H1 (cell line): ENCODE data around the gene IKZF1. TPM values are rescaled to one million over a fixed set of nuclear protein-coding genes. Genes with fewer than 3 reads are reported as not detected.

Source experiments
- CTCF ChIA-PET: fragments of 300-600 bp; sonication (Branson Sonifier 250); formaldehyde crosslinking; loops from one replicate; lab custom pipeline; 2021; ENCODE audit not compliant: partially characterized antibody; lab: Charles Lee
- POLR2A ChIA-PET: fragments of 300-600 bp; sonication (Branson Sonifier 250); formaldehyde crosslinking; loops from one replicate; lab custom pipeline; 2021; ENCODE audit warnings: inconsistent platforms; ENCODE audit not compliant: partially characterized antibody; lab: Charles Lee
- DNase-seq, 2 experiments: peaks; one replicate each; pipeline versions ENCODE4 v3.0.0 to v3.0.0-alpha.2; 2010 to 2022; ENCODE audit warnings: low spot score in 2 of 2, low read depth in 1 of 2, mixed read lengths in 1 of 2
- FAIRE-seq: peaks from 2 replicates; lab custom pipeline; 2011; peaks lifted over from hg19 to GRCh38; lab: Jason Lieb, UNC
- H2AFZ ChIP-seq: 2 replicates; pipeline ENCODE4 v1.8.1; 2012; ENCODE audit warnings: low read length, inconsistent platforms
- H2AK5ac ChIP-seq: 2 replicates; pipeline ENCODE4 v1.6.1; 2013; ENCODE audit warnings: low read depth, low read length
- H2BK120ac ChIP-seq: replicated peaks from 2 replicates; pipeline ENCODE3; 2013; ENCODE audit warnings: low read depth, low read length, inconsistent platforms
- H2BK12ac ChIP-seq: 2 replicates; pipeline ENCODE4 v1.6.1; 2013; ENCODE audit warnings: low read depth, low read length
- H2BK15ac ChIP-seq: 2 replicates; pipeline ENCODE4 v1.6.1; 2013; ENCODE audit warnings: low read length
- H2BK20ac ChIP-seq: 2 replicates; pipeline ENCODE4 v1.6.1; 2013; ENCODE audit warnings: low read length
- H2BK5ac ChIP-seq: 2 replicates; pipeline ENCODE4 v1.6.1; 2013; ENCODE audit warnings: low read depth, low read length
- H3K14ac ChIP-seq: 2 replicates; pipeline ENCODE4 v1.6.1; 2013; ENCODE audit warnings: inconsistent platforms; ENCODE audit not compliant: insufficient read length
- H3K18ac ChIP-seq: 2 replicates; pipeline ENCODE4 v1.6.1; 2013; ENCODE audit warnings: low read length; ENCODE audit errors: extremely low read depth
- H3K23ac ChIP-seq: 2 replicates; pipeline ENCODE4 v1.6.1; 2013; ENCODE audit warnings: inconsistent platforms; ENCODE audit not compliant: insufficient read length
- H3K23me2 ChIP-seq: 2 replicates; pipeline ENCODE4 v1.6.1; 2013; ENCODE audit warnings: low read depth, low read length
- H3K27ac ChIP-seq: 2 replicates; pipeline ENCODE4 v1.6.1; 2011; ENCODE audit warnings: low read depth, low read length, inconsistent platforms
- H3K27me3 ChIP-seq, 4 experiments: replicated peaks in 1 of 4; 1 replicate in 1 of 4; 2 replicates in 3 of 4; pipeline versions ENCODE4 v1.6.1 to v1.8.1; 2011 to 2013; ENCODE audit warnings: low read length in 3 of 4, mild to moderate bottlenecking in 3 of 4, inconsistent platforms in 2 of 4, mixed read lengths in 2 of 4, moderate library complexity in 1 of 4; ENCODE audit not compliant: control insufficient read depth in 3 of 4, insufficient read depth in 3 of 4; ENCODE audit errors: extremely low read depth in 1 of 4
- H3K36me3 ChIP-seq, 4 experiments: 2 replicates each; pipeline versions ENCODE4 v1.6.1 to v1.8.1; 2011 to 2013; ENCODE audit warnings: mild to moderate bottlenecking in 4 of 4, low read length in 3 of 4, moderate library complexity in 2 of 4, control low read depth in 1 of 4, inconsistent platforms in 1 of 4; ENCODE audit not compliant: insufficient read depth in 4 of 4, control insufficient read depth in 2 of 4
- H3K4ac ChIP-seq: replicated peaks from 2 replicates; pipeline ENCODE3; 2013; ENCODE audit warnings: low read length, low read depth, mixed read lengths, inconsistent platforms; ENCODE audit not compliant: insufficient read length
- H3K4me1 ChIP-seq, 4 experiments: replicated peaks in 1 of 4; 1 replicate in 1 of 4; 2 replicates in 3 of 4; pipeline versions ENCODE4 v1.6.1 to v1.8.1; 2011 to 2013; ENCODE audit warnings: low read length in 3 of 4, inconsistent platforms in 2 of 4, mixed read lengths in 1 of 4; ENCODE audit not compliant: insufficient read depth in 4 of 4, control insufficient read depth in 3 of 4
- H3K4me2 ChIP-seq, 2 experiments: 2 replicates each; pipeline versions ENCODE4 v1.6.1 to v1.8.1; 2011 to 2013; ENCODE audit warnings: low read depth in 2 of 2, low read length in 2 of 2, control low read depth in 1 of 2, inconsistent platforms in 1 of 2, mild to moderate bottlenecking in 1 of 2; ENCODE audit not compliant: insufficient read depth in 1 of 2
- H3K4me3 ChIP-seq, 4 experiments: fragments of 200-600, 300-600 bp in 1 of 4; sonication (generic), shearing (Covaris generic), sonication (Bioruptor Twin) in 1 of 4; 2 replicates each; pipeline versions ENCODE4 v1.5.1 to v1.8.1; 2011 to 2016; ENCODE audit warnings: low read length in 4 of 4, low read depth in 3 of 4, control low read depth in 2 of 4, inconsistent platforms in 2 of 4, mild to moderate bottlenecking in 2 of 4, mixed read lengths in 1 of 4, moderate library complexity in 1 of 4; ENCODE audit not compliant: insufficient read depth in 2 of 4; ENCODE audit errors: extremely low read depth in 1 of 4
- H3K56ac ChIP-seq: replicated peaks from 2 replicates; pipeline ENCODE3; 2013; ENCODE audit warnings: low read depth, mild to moderate bottlenecking, mixed read lengths, low read length, inconsistent platforms; ENCODE audit not compliant: insufficient read length
- H3K79me1 ChIP-seq: 2 replicates; pipeline ENCODE4 v1.6.1; 2013; ENCODE audit warnings: low read depth, low read length, control low read depth
- H3K79me2 ChIP-seq, 2 experiments: 2 replicates each; pipeline versions ENCODE4 v1.6.1 to v1.8.1; 2012 to 2013; ENCODE audit warnings: low read length in 2 of 2, mild to moderate bottlenecking in 2 of 2, inconsistent platforms in 1 of 2; ENCODE audit not compliant: insufficient read depth in 2 of 2, control insufficient read depth in 1 of 2
- H3K9ac ChIP-seq, 4 experiments: replicated peaks in 1 of 4; 1 replicate in 1 of 4; 2 replicates in 3 of 4; pipeline versions ENCODE4 v1.6.1 to v1.8.1; 2011 to 2013; ENCODE audit warnings: low read depth in 3 of 4, low read length in 3 of 4, control low read depth in 2 of 4, mild to moderate bottlenecking in 2 of 4, moderate library complexity in 2 of 4, inconsistent platforms in 1 of 4; ENCODE audit errors: extremely low read depth in 1 of 4
- H3K9me3 ChIP-seq, 2 experiments: 2 replicates each; pipeline versions ENCODE4 v1.6.1 to v1.8.1; 2012 to 2013; ENCODE audit warnings: mild to moderate bottlenecking in 2 of 2, moderate library complexity in 2 of 2, control low read depth in 1 of 2, inconsistent platforms in 1 of 2, low read depth in 1 of 2, low read length in 1 of 2, mixed read lengths in 1 of 2; ENCODE audit not compliant: insufficient read depth in 2 of 2
- H4K20me1 ChIP-seq, 2 experiments: replicated peaks in 1 of 2; 2 replicates each; pipeline versions ENCODE3 to v1.8.1; 2011 to 2013; ENCODE audit warnings: inconsistent platforms in 2 of 2, low read length in 2 of 2, mild to moderate bottlenecking in 1 of 2; ENCODE audit not compliant: insufficient read depth in 2 of 2, control insufficient read depth in 1 of 2
- H4K5ac ChIP-seq: 2 replicates; pipeline ENCODE4 v1.6.1; 2013; ENCODE audit warnings: low read length, low read depth, mixed read lengths, inconsistent platforms; ENCODE audit not compliant: insufficient read length
- H4K8ac ChIP-seq: 2 replicates; pipeline ENCODE4 v1.8.0; 2013; ENCODE audit warnings: mild to moderate bottlenecking, moderate library complexity, low read length, inconsistent platforms; ENCODE audit not compliant: insufficient read depth; ENCODE audit errors: extremely low read depth
- H4K91ac ChIP-seq: replicated peaks from 2 replicates; pipeline ENCODE3; 2013; ENCODE audit warnings: low read length, mixed read lengths, inconsistent platforms; ENCODE audit not compliant: insufficient read length
- CHD2 ChIP-seq: IDR thresholded peaks from 2 replicates; pipeline ENCODE4 v1.6.1; 2012; ENCODE audit warnings: low read length, improper control_type of control experiment
- CTBP2 ChIP-seq: IDR thresholded peaks from 2 replicates; pipeline ENCODE4 v1.7.0; 2011; ENCODE audit warnings: borderline replicate concordance, mild to moderate bottlenecking, moderate library complexity, mixed read lengths, low read length; ENCODE audit not compliant: insufficient read depth, insufficient read length
- FOSL1 ChIP-seq: IDR thresholded peaks from 2 replicates; pipeline ENCODE4 v1.6.1; 2011; ENCODE audit warnings: mild to moderate bottlenecking, low read depth, low read length, moderate library complexity; ENCODE audit not compliant: insufficient read depth
- GTF2F1 ChIP-seq: IDR thresholded peaks from 2 replicates; pipeline ENCODE4 v1.6.1; 2012; ENCODE audit warnings: low read depth, low read length, improper control_type of control experiment, borderline replicate concordance
- JUND ChIP-seq: IDR thresholded peaks from 2 replicates; pipeline ENCODE4 v1.6.1; 2011; ENCODE audit warnings: mild to moderate bottlenecking, improper control_type of control experiment, low read length
- KDM5A ChIP-seq: fragments of 200-600 bp; IDR thresholded peaks from 2 replicates; pipeline ENCODE4 v1.7.1; 2012; ENCODE audit warnings: mild to moderate bottlenecking, low read length, inconsistent platforms, mixed read lengths
- NRF1 ChIP-seq: IDR thresholded peaks from 2 replicates; pipeline ENCODE4 v1.6.1; 2011; ENCODE audit warnings: mild to moderate bottlenecking, low read depth, low read length, improper control_type of control experiment
- POLR2A ChIP-seq, 2 experiments: IDR thresholded peaks; 1 replicate in 1 of 2; 2 replicates in 1 of 2; pipeline ENCODE4 v1.6.1; 2011; ENCODE audit warnings: low read depth in 2 of 2, low read length in 2 of 2, mild to moderate bottlenecking in 2 of 2; ENCODE audit errors: control extremely low read depth in 1 of 2
- RAD21 ChIP-seq, 2 experiments: IDR thresholded peaks in 1 of 2; conservative IDR thresholded peaks in 1 of 2; 2 replicates each; pipeline ENCODE4 v1.6.1; 2011; ENCODE audit warnings: low read depth in 2 of 2, low read length in 2 of 2, improper control_type of control experiment in 1 of 2, inconsistent platforms in 1 of 2, mild to moderate bottlenecking in 1 of 2, moderate library complexity in 1 of 2
- RNF2 ChIP-seq: fragments of 200-900, 300-1000 bp; sonication (generic); IDR thresholded peaks from 2 replicates; pipeline ENCODE4 v1.7.1; 2016; ENCODE audit warnings: borderline replicate concordance, low read depth, mild to moderate bottlenecking, antibody characterized with exemption, low read length; ENCODE audit not compliant: poor library complexity, severe bottlenecking; ENCODE audit errors: missing control alignments
- SIRT6 ChIP-seq: IDR thresholded peaks from one replicate; pipeline ENCODE4 v1.7.1; 2012; ENCODE audit warnings: low read length, inconsistent platforms
- SIX5 ChIP-seq: IDR thresholded peaks from 2 replicates; pipeline ENCODE4 v1.6.1; 2011; ENCODE audit warnings: mild to moderate bottlenecking, low read depth, low read length
- USF2 ChIP-seq: IDR thresholded peaks from 2 replicates; pipeline ENCODE4 v1.6.1; 2011; ENCODE audit warnings: low read length, improper control_type of control experiment
- ZNF274 ChIP-seq: IDR thresholded peaks from 2 replicates; pipeline ENCODE4 v1.7.0; 2012; ENCODE audit warnings: low read length, borderline replicate concordance; ENCODE audit errors: extremely low read depth
- WGBS, 2 experiments: shearing (Covaris generic) in 1 of 2; methylation state at CpG; one replicate each; pipeline versions ENCODE4 v1.1.6 to v1.1.7; 2013 to 2015; ENCODE audit warnings: low lambda C conversion rate in 2 of 2, mixed read lengths in 2 of 2, inconsistent platforms in 1 of 2, low coverage in 1 of 2, missing lambda C conversion rate in 1 of 2; ENCODE audit not compliant: insufficient replicate concordance in 2 of 2, insufficient coverage in 1 of 2, insufficient read length in 1 of 2; ENCODE audit errors: extremely low coverage in 1 of 2, missing lambda C conversion rate in 1 of 2; 5-methylcytosine and 5-hydroxymethylcytosine counted together
- polyA plus RNA-seq, 7 experiments: library from polyadenylated mRNA; depleted of rRNA in 3 of 7; stranded (reverse) in 5 of 7; unstranded in 2 of 7; fragments of >200 nt in 5 of 7; fragments of 200-250 nt in 2 of 7; gene quantifications; 1 replicate in 5 of 7; 2 replicates in 1 of 7; 4 replicates in 1 of 7; pipeline versions ENCODE4 v1.2.1 to v1.2.3, GENCODE V29; 2011 to 2013; ENCODE audit warnings: missing spikeins in 2 of 7, mixed read lengths in 2 of 7
- total RNA-seq: library from RNA; stranded (reverse); fragmentation: NEBNext Ultra II Directional; extraction: Animal tissue kit (Norgen Biotek cat#: 25700); gene quantifications from 2 replicates; pipeline ENCODE4 v1.2.1, GENCODE V29; 2021

Gene IKZF1
- total and polyA plus RNA-seq, 2 of the 8 experiments (the other 6 are each of a cell fraction or from before 2014, with no cell fraction given), result 0.74 to 1.5 TPM

GRCh38 chr7:50295133-50295532, 9.4 kb upstream of the IKZF1 start:
- H3K18ac ChIP-seq, result no peak overlapping the region
- H4K5ac ChIP-seq, result no peak overlapping the region
- H3K27me3 ChIP-seq, result no peaks in the 10 kb centered on the region
- ChIA-PET CTCF (interaction anchor here (0.7 kb wide), 1 partner anchor 1157 kb away, joined by 3 read pairs; no protein-coding TSS in a partner anchor), POLR2A (no interaction called here)
- no peak overlapping the region for H2BK15ac ChIP-seq
- H3K79me2 ChIP-seq, result no peaks in the 10 kb centered on the region
- no peak overlapping the region for H2BK20ac ChIP-seq
- H3K56ac ChIP-seq, result no peak overlapping the region
- H2BK12ac ChIP-seq, result no peak overlapping the region
- H3K9ac ChIP-seq, result no peak overlapping the region
- no peaks in the 10 kb centered on the region for H3K79me1 ChIP-seq
- no peak overlapping the region for H3K14ac ChIP-seq
- no peak overlapping the region for H2BK5ac ChIP-seq
- no peak for DNase-seq
- no peaks in the 10 kb centered on the region for H3K23me2 ChIP-seq
- no peak overlapping the region for H3K23ac ChIP-seq
- H3K4me1 ChIP-seq, result no peaks in the 10 kb centered on the region
- no peak for FAIRE-seq
- H3K27ac ChIP-seq, result no peak overlapping the region
- H3K36me3 ChIP-seq, result no peaks in the 10 kb centered on the region
- no peak overlapping the region for H3K4me3 ChIP-seq
- H3K4me2 ChIP-seq, result no peak overlapping the region
- no peaks in the 10 kb centered on the region for H4K20me1 ChIP-seq
- 91% methylated on average over 5 of the region's 5 CpGs; no CpG with 5 or more reads in 1 of the 2 experiments for WGBS, 2 experiments
- no peak overlapping the region for H2AFZ ChIP-seq
- no peak overlapping the region for H4K91ac ChIP-seq
- H4K8ac ChIP-seq, result no peak overlapping the region
- no peak overlapping the region for H2BK120ac ChIP-seq
- no peak overlapping the region for H3K4ac ChIP-seq
- H3K9me3 ChIP-seq, result no peaks in the 10 kb centered on the region
- H2AK5ac ChIP-seq, result no peak overlapping the region
- TF ChIP-seq KDM5A (no peak), USF2 (no peak), RNF2 (no peak), FOSL1 (no peak), POLR2A (IDR thresholded peaks at IDR 0.05; ENCODE audit: control extremely low read depth in 1 of 2, low read depth in 2 of 2, low read length in 2 of 2) (no peak), CTBP2 (no peak), ZNF274 (no peak), NRF1 (no peak), SIX5 (no peak), RAD21 (IDR thresholded peaks at IDR 0.05 in 1 of 2, conservative IDR thresholded peaks at IDR 0.05 in 1 of 2; ENCODE audit: low read depth in 2 of 2, low read length in 2 of 2) (no peak), JUND (no peak), CHD2 (no peak), GTF2F1 (no peak), SIRT6 (no peak)
